ENCODE results near the gene NEO1. TPM values are rescaled to one million over a fixed set of nuclear protein-coding genes. Genes with fewer than 3 reads are reported as not detected.

NEO1 gene
- 9.7 and 12.4 TPM in 2 replicates for total RNA-seq (2022)
- Bru-seq, nascent RNA: percentile 50 among the genes with signal in this experiment
- percentile 45 among the genes with signal in this experiment for BruChase-seq, experiment 1, labeled RNA remaining after a 2-hour chase
- percentile 49 among the genes with signal in this experiment for BruChase-seq, experiment 2, labeled RNA remaining after a 6-hour chase
- long read RNA-seq, partial matches to known transcripts: 1 of 4 reads
- long read RNA-seq, other reads (novel, unspliced or antisense): 2 of 4 reads

- Histone ChIP-seq H3K4me1 (peaks cover 6% of the 10 kb centered on the region; the same call in 1 of the 2 replicates), H3K4me3 (ENCODE audit: low read depth, low read length) (peak within 1 kb of the TSS; percentile 57), H3K27me3 (replicated peaks; ENCODE audit: control insufficient read depth, insufficient read depth, low read length) (no peaks in the 10 kb centered on the region), H3K36me3 (ENCODE audit: control insufficient read depth, insufficient read depth, low read length) (no peaks in the 10 kb centered on the region), H3K9me3 (no peaks in the 10 kb centered on the region)
- Mint-ChIP-seq H3K4me1 (ENCODE audit: low read depth, unreplicated experiment) (peaks cover 16% of the 10 kb centered on the region), H3K9me3 (ENCODE audit: unreplicated experiment) (no peaks in the 10 kb centered on the region), H3K27me3 (ENCODE audit: insufficient read depth, unreplicated experiment) (peaks cover 14% of the 10 kb centered on the region), H3K27ac (ENCODE audit: unreplicated experiment) (peak within 1 kb of the TSS; percentile 15), H3K4me3 (ENCODE audit: unreplicated experiment) (peak within 1 kb of the TSS; percentile 88), H3K36me3 (ENCODE audit: insufficient read depth, unreplicated experiment) (no peaks in the 10 kb centered on the region)
- no peak for TF ChIP-seq CTCF (IDR thresholded peaks at IDR 0.05; ENCODE audit: insufficient read depth in 1 of 2, low read depth in 1 of 2, low read length in 1 of 2, severe bottlenecking in 1 of 2, unreplicated experiment in 1 of 2)
- BruUV-seq (replicated peaks): no TSS peak
- CTCF ChIA-PET: interaction anchor here (0.6 to 0.7 kb wide), 3 partner anchors 11 to 366 kb away, joined by 3 to 7 read pairs (median 5); partner anchors contain the start of genes BBS4 and HIGD2B
- POLR2A ChIA-PET: no interaction called here
- peak; percentile 78 to 87 for DNase-seq
- intact Hi-C loops (cut with micrococcal nuclease; ENCODE audit: unreplicated experiment): no loop called here
These were observed at the start of gene NEO1 for GRCh38 chr15:73051807-73052652. Gene NEO1, plus strand, starts transcription at chr15:73052463. Its CDS starts 213 bp downstream, at chr15:73052676.

- no peaks in the 10 kb centered on the region for H3K9me3 ChIP-seq
- Mint-ChIP-seq H3K4me3 (ENCODE audit: unreplicated experiment) (no peak overlapping the region), H3K36me3 (ENCODE audit: insufficient read depth, unreplicated experiment) (no peaks in the 10 kb centered on the region), H3K9me3 (ENCODE audit: unreplicated experiment) (no peaks in the 10 kb centered on the region), H3K27ac (ENCODE audit: unreplicated experiment) (no peak overlapping the region), H3K27me3 (ENCODE audit: insufficient read depth, unreplicated experiment) (peaks cover 22% of the 10 kb centered on the region), H3K4me1 (ENCODE audit: low read depth, unreplicated experiment) (no peaks in the 10 kb centered on the region)
- intact Hi-C loops (cut with micrococcal nuclease; ENCODE audit: unreplicated experiment): no loop called here
- DNase-seq: no peak
- no peaks in the 10 kb centered on the region for H3K4me1 ChIP-seq
- no peak overlapping the region for H3K4me3 ChIP-seq (ENCODE audit: low read depth, low read length)
- ChIA-PET CTCF (interaction anchor here (0.5 kb wide), 1 partner anchor 198 kb away, joined by 4 read pairs; no protein-coding TSS in a partner anchor), POLR2A (no interaction called here)
- no peaks in the 10 kb centered on the region for H3K27me3 ChIP-seq (replicated peaks; ENCODE audit: control insufficient read depth, insufficient read depth, low read length)
- no peaks in the 10 kb centered on the region for H3K36me3 ChIP-seq (ENCODE audit: control insufficient read depth, insufficient read depth, low read length)
- TF ChIP-seq CTCF (IDR thresholded peaks at IDR 0.05; ENCODE audit: insufficient read depth in 1 of 2, low read depth in 1 of 2, low read length in 1 of 2, severe bottlenecking in 1 of 2, unreplicated experiment in 1 of 2): no peak
- BruUV-seq (replicated peaks): no TSS peak
These were observed 47.8 kb upstream of the NEO1 start for GRCh38 chr15:73004462-73004861.

- H3K36me3 ChIP-seq (ENCODE audit: control insufficient read depth, insufficient read depth, low read length): no peaks in the 10 kb centered on the region
- ChIA-PET CTCF (interaction anchor here (0.5 kb wide), 1 partner anchor 197 kb away, joined by 4 read pairs; no protein-coding TSS in a partner anchor), POLR2A (no interaction called here)
These were observed 47.2 kb upstream of the NEO1 start for GRCh38 chr15:73005032-73005431.

More at GRCh38 chr15:73005032-73005431, 47.2 kb upstream of the NEO1 start:
- H3K9me3 Mint-ChIP-seq (ENCODE audit: unreplicated experiment): no peaks in the 10 kb centered on the region
- DNase-seq: no peak
- no peaks in the 10 kb centered on the region for H3K4me1 ChIP-seq
- intact Hi-C loops (cut with micrococcal nuclease; ENCODE audit: unreplicated experiment): no loop called here
- H3K4me3 ChIP-seq (ENCODE audit: low read depth, low read length): no peak overlapping the region
- H3K27me3 Mint-ChIP-seq (ENCODE audit: insufficient read depth, unreplicated experiment): peaks cover 20% of the 10 kb centered on the region
- no peaks in the 10 kb centered on the region for H3K4me1 Mint-ChIP-seq (ENCODE audit: low read depth, unreplicated experiment)
- H3K27me3 ChIP-seq (replicated peaks; ENCODE audit: control insufficient read depth, insufficient read depth, low read length): no peaks in the 10 kb centered on the region
- BruUV-seq (replicated peaks): no TSS peak
- H3K4me3 Mint-ChIP-seq (ENCODE audit: unreplicated experiment): no peak overlapping the region
- no peak overlapping the region for H3K27ac Mint-ChIP-seq (ENCODE audit: unreplicated experiment)
- no peaks in the 10 kb centered on the region for H3K9me3 ChIP-seq
- no peak for TF ChIP-seq CTCF (IDR thresholded peaks at IDR 0.05; ENCODE audit: insufficient read depth in 1 of 2, low read depth in 1 of 2, low read length in 1 of 2, severe bottlenecking in 1 of 2, unreplicated experiment in 1 of 2)
- H3K36me3 Mint-ChIP-seq (ENCODE audit: insufficient read depth, unreplicated experiment): no peaks in the 10 kb centered on the region
